ENCODE results near the gene KLRF2. TPM values are rescaled to one million over a fixed set of nuclear protein-coding genes. Genes with fewer than 3 reads are reported as not detected.
A peak's percentile ranks its signal among the peaks of the same experiment; 100 is the strongest.

KLRF2 gene
- total and polyA plus RNA-seq, 7 donors = not detected

DNA sequence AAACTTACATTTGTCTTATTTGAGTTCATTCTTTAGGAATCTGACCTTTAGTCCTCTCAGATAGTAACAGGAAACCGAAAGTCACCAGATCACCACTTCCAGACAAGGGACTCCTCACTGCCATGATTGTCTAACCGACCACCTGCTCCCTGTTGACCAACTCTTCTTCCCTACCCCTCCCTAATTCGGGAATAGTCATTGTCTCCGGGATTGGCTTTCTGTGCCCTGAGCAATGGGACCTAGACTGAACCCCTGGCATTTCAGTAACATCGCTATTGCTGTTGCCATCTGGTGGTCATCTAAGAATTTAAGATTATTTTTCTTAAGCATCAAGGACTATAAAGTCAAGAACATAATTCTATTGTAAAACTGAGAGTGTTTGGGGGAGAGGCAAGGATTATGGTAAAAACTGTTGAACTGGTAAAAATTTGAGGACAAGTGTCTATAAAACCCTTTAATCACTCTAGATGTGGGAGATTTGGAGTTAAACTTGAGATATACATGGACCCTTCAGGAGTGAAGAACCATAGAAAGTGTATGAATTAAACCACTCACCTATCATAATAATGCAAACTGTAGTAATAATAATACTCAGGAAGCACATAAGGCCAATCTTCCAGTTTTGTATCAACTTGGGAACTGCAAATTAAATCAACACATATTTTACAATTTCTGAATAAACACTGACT, 44.6 kb downstream of the KLRF2 start:
- no peaks in the 10 kb centered on the region for H3K4me1 ChIP-seq
- no peak for DNase-seq
- H3K9me3 ChIP-seq = no peaks in the 10 kb centered on the region
- H3K4me3 ChIP-seq = peak overlapping the region; percentile 33
- intact Hi-C loops (cut with DNase I) = loop anchor here (2.0 to 10.0 kb wide), 3 partner anchors 111 to 175 kb away; no protein-coding TSS in a partner anchor
- H3K27ac ChIP-seq = no peak overlapping the region
- no peaks in the 10 kb centered on the region for H3K36me3 ChIP-seq (ENCODE audit: insufficient read depth in 1 of 2, low read depth in 1 of 2)
- TF ChIP-seq, protein P1, sequence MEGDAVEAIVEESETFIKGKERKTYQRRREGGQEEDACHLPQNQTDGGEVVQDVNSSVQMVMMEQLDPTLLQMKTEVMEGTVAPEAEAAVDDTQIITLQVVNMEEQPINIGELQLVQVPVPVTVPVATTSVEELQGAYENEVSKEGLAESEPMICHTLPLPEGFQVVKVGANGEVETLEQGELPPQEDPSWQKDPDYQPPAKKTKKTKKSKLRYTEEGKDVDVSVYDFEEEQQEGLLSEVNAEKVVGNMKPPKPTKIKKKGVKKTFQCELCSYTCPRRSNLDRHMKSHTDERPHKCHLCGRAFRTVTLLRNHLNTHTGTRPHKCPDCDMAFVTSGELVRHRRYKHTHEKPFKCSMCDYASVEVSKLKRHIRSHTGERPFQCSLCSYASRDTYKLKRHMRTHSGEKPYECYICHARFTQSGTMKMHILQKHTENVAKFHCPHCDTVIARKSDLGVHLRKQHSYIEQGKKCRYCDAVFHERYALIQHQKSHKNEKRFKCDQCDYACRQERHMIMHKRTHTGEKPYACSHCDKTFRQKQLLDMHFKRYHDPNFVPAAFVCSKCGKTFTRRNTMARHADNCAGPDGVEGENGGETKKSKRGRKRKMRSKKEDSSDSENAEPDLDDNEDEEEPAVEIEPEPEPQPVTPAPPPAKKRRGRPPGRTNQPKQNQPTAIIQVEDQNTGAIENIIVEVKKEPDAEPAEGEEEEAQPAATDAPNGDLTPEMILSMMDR (IDR thresholded peaks at IDR 0.05) = peak; percentile 65
- ATAC-seq = peak; percentile 21 to 77 (median 56)
- H3K27me3 ChIP-seq (ENCODE audit: insufficient read depth in 3 of 3, low read length in 2 of 3) = no peaks in the 10 kb centered on the region
- 11 to 17% (median 15%) methylated on average over 5 of the region's 5 CpGs for WGBS, 3 donors

DNA sequence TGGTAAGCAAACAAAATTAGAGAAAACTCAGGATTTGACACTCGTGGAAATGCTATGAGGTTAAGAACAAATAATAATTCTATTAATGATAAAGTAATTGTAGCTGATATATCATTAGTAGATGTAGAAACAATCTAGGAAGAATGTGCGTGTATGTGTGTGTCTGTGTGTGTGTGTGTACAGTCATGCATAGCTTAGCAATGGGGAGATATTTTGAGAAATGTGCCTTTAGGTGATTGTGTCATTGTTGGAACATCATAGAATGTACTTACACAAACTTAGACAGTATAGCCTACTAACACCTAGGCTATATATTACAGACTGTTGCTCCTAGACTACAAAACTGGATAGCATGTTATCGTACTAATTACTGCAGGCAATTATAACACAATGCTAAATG, 45.6 kb downstream of the KLRF2 start:
- Histone ChIP-seq H3K4me3 (no peak overlapping the region), H3K36me3 (ENCODE audit: insufficient read depth in 1 of 2, low read depth in 1 of 2) (no peaks in the 10 kb centered on the region), H3K27ac (no peak overlapping the region), H3K27me3 (ENCODE audit: insufficient read depth in 3 of 3, low read length in 2 of 3) (no peaks in the 10 kb centered on the region), H3K4me1 (no peaks in the 10 kb centered on the region), H3K9me3 (no peaks in the 10 kb centered on the region)
- WGBS, 3 donors = 91 to 93% (median 92%) methylated on average over 3 of the region's 3 CpGs
- DNase-seq = no peak
- TF ChIP-seq, protein P1 (IDR thresholded peaks at IDR 0.05) = no peak
- ATAC-seq = no peak
- intact Hi-C loops (cut with DNase I) = loop anchor here (2.0 to 10.0 kb wide), 3 partner anchors 112 to 176 kb away; no protein-coding TSS in a partner anchor

DNA sequence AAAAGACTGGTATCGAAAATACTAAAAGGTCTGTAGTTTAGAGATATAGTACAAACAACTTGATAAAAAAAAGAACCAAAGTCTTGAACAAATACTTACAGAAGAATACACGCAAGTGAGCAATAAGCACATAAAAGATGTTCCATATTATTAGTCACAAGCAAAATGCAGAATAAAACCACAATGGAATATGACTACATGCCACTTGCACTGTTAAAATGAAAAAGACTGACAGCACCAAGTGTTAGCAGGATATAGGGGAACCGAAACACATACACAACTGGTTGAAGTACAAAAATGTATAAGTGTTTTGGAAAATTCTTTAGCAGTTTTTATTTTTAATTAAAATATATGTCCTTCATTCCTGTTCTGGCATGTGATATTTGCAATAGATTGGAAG, 47.3 kb downstream of the KLRF2 start:
- no peak overlapping the region for H3K27ac ChIP-seq

DNA sequence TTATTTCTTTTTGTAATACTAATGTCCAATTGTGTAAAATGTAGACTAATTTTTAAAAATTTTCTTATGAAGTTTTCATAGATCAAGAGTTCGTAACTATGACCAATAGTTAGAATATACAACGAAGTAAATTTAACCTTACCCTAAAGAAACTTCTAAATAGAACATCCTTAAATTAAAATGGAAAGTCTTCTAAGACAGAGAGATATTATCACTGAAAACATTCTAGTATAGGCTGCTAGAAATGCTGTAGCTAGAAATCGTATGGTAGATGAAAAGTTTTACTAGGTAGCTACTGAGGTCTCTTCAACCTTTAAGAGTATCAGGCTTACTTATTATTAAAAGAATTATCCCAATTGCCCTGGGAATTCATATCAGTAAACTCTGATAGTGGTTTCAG, 50.0 kb downstream of the KLRF2 start:
- ATAC-seq (no peak), DNase-seq (no peak)
- Histone ChIP-seq H3K27ac (no peak overlapping the region), H3K36me3 (ENCODE audit: insufficient read depth in 1 of 2, low read depth in 1 of 2) (no peaks in the 10 kb centered on the region), H3K4me3 (no peak overlapping the region), H3K27me3 (ENCODE audit: insufficient read depth in 3 of 3, low read length in 2 of 3) (no peaks in the 10 kb centered on the region), H3K9me3 (no peaks in the 10 kb centered on the region), H3K4me1 (no peaks in the 10 kb centered on the region)
- intact Hi-C loops (cut with DNase I) = no loop called here
- 79 to 82% (median 80%) methylated on average over 3 of the region's 3 CpGs for WGBS, 3 donors
- TF ChIP-seq, protein P1 (IDR thresholded peaks at IDR 0.05) = no peak

More for the DNA sequence above, 47.3 kb downstream of the KLRF2 start:
- H3K4me3 ChIP-seq = no peak overlapping the region
- no peaks in the 10 kb centered on the region for H3K36me3 ChIP-seq (ENCODE audit: insufficient read depth in 1 of 2, low read depth in 1 of 2)
- ATAC-seq (no peak), DNase-seq (no peak)
- WGBS, 3 donors = 75% methylated on average over 3 of the region's 3 CpGs
- intact Hi-C loops (cut with DNase I) = loop anchor here (5.0 to 10.0 kb wide), 2 partner anchors 114 to 116 kb away; no protein-coding TSS in a partner anchor
- no peaks in the 10 kb centered on the region for H3K9me3 ChIP-seq
- no peaks in the 10 kb centered on the region for H3K27me3 ChIP-seq (ENCODE audit: insufficient read depth in 3 of 3, low read length in 2 of 3)
- TF ChIP-seq, protein P1 (IDR thresholded peaks at IDR 0.05) = no peak
- no peaks in the 10 kb centered on the region for H3K4me1 ChIP-seq
